ENCODE measurements around the gene CCNJL.

- no peak for TF ChIP-seq POLR2A (IDR thresholded peaks at IDR 0.05)
- TF ChIP-seq, protein P1, sequence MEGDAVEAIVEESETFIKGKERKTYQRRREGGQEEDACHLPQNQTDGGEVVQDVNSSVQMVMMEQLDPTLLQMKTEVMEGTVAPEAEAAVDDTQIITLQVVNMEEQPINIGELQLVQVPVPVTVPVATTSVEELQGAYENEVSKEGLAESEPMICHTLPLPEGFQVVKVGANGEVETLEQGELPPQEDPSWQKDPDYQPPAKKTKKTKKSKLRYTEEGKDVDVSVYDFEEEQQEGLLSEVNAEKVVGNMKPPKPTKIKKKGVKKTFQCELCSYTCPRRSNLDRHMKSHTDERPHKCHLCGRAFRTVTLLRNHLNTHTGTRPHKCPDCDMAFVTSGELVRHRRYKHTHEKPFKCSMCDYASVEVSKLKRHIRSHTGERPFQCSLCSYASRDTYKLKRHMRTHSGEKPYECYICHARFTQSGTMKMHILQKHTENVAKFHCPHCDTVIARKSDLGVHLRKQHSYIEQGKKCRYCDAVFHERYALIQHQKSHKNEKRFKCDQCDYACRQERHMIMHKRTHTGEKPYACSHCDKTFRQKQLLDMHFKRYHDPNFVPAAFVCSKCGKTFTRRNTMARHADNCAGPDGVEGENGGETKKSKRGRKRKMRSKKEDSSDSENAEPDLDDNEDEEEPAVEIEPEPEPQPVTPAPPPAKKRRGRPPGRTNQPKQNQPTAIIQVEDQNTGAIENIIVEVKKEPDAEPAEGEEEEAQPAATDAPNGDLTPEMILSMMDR (IDR thresholded peaks at IDR 0.05), result no peak
Measured at GRCh38 chr5:160219356-160219755, 93.0 kb downstream of the CCNJL start.

Data from uterus (tissue), 2 donors.